GM18505 (cell line): Measurements from ENCODE around the gene CPD.

Experiments used
- ATAC-seq: cut with Tn5 transposase; IDR thresholded peaks from one replicate; pipeline ENCODE4 v1.9.1; 2021; ENCODE audit not compliant: unreplicated experiment
- POLR2A ChIP-seq: IDR thresholded peaks from 4 replicates; pipeline ENCODE4 v1.6.1; 2011; ENCODE audit warnings: borderline replicate concordance; ENCODE audit not compliant: insufficient read depth, insufficient read length; ENCODE audit errors: extremely low read depth

The CPD gene

DNA sequence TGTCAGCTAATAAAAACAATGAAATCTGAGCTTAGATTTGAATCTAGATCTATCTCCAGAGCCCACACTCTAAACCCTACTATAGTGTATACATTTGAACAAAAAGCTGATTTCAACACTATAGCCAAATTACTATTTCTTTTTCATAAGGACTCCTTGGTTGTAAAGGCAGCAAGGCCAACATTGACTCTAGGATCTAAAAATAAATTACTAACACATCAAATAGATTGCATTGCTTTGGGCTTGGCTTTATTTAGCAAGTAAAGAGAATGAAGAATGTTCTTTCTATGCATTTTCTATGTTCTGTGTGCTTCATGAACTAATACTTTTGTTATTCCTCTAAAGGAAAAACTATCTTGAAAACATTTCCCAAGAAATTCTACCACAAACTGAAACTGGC, 103.8 kb downstream of the CPD start:
- TF ChIP-seq POLR2A = no peak
- no peak for ATAC-seq

DNA sequence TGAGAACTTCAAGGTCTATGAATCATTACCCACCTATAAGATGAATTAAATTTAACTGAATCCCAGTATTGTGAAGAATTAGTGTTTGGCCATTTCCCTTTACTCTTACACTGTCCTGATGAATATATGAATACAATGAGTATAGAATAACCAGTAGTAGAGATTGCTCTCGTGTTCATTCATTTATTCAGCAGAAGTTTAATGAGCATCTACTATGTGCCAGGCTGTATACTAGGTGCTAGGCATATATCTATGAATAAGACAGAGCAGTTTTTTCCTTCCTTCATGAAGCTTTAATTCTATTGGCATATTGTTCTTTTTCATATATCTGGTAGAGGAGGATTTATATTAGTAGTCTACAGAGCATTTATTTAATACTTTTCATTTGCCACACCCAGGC, 104.4 kb downstream of the CPD start:
- no peak for ATAC-seq
- TF ChIP-seq POLR2A = no peak

DNA sequence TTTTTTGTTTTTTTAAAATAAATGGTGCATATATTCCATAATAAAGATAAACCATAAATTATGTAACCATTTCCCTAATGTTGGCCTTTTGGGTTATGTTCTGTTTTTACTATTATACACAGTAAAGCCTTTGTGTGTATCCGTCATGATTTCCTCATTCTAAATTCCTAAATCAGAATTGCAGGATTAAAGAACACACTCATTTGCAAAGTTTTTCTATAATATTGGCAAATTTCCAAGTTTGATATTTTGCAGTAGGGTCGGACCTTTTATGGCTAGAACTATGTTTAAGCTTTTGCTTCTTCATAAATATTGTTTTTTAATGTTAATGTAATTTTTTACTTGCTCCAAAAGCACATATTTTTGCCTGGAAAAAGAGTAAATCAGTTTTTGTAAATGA, 115.1 kb downstream of the CPD start:
- TF ChIP-seq POLR2A = no peak
- no peak for ATAC-seq

- no peak for TF ChIP-seq POLR2A
- no peak for ATAC-seq
Measured at GRCh38 chr17:30495586-30495985, 116.9 kb downstream of the CPD start.

DNA sequence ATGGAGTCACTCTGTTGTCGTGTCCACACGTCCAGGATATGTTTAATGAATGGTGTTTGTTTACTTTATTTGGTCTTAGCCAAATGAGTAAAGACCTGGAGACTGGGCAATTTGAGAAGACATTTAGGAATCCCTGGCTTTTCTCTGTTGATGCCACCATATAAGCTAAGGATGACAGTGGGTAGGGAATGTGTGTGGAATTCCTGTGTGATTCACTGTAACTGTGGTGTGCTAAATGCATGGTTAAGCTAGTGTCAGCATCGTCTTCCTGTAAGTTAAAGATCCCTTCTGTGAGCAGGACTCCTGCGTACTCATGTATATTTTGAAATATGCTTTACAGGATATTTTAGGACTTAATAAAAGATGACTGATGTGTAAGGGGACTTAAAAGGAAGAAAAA, 124.8 kb downstream of the CPD start:
- ATAC-seq = no peak
- no peak for TF ChIP-seq POLR2A

GRCh38 chr17:30505868-30506417, 127.2 kb downstream of the CPD start:
- no peak for TF ChIP-seq POLR2A
- no peak for ATAC-seq

DNA sequence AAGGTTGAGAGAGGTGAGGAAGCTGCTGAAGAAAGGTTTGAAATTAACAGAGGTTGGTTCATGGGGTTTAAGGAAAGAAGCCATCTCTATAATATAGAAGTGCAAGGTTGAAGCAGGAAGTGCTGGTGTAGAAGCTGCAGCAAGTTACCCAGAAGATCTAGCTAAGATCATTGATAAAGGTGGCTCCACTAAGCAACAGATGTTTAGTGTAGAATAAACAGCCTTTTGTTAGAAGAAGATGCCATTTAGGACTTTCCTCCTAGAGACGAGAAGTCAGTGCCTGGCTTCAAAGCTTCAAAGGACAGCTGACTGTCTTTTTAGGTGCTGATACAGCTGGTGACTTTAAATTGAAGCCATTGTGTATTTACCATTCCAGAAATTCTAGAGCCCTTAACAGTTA, 127.8 kb downstream of the CPD start:
- ATAC-seq = no peak
- TF ChIP-seq POLR2A = no peak

- ATAC-seq = no peak
- no peak for TF ChIP-seq POLR2A
Measured at GRCh38 chr17:30513346-30513745, 134.6 kb downstream of the CPD start.

DNA sequence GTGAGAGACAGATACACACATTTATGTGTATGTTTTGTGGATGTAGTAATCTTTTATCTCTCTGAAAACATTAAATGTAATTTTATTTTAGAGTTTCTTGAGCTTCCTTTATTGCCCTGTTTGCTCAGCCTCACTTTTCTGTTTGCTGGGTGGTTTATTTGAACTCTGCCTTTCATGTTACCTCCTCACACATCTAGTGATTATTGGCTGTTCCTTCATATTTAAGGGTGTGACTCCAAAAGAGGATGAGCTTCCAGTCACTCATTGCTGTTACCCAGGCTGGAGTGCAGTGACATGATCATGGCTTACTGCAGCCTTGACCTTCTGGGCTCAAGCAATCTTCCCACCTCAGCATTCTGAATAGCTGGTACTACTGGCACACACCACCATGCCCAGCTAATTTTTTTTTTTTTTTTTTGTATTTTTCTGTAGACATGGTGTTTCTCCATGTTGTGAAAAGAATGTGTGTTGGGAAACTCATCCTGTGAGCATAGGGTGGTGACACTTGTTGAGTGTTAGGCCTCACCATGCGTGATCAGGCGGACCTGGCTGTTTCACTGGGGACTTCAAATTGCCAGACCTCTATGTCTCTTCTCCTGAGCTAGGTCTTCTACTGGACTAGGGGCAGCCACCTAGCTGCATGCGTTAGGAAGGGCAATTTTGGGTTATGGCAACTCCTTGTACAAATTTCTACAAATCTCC, 136.3 kb downstream of the CPD start:
- no peak for TF ChIP-seq POLR2A
- no peak for ATAC-seq

DNA sequence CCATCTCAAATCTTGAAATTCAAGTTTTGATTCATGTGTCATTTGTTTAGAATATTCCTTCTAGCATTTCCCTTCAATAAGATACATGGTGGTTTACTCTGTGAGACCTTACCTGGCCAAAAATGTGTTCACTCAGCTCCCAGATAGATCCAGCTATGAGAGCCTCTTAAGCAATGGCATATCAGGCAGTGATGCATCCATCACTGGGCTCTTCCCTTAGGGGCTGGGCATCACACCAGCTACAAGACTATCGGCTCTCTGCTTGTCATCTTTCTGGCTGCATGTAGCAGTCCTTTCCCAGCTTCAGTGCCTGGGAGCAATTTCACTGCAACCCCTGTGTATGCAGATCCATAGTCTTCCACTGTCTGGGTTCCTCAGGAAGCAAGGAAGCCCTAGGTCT, 139.1 kb downstream of the CPD start:
- ATAC-seq = no peak
- TF ChIP-seq POLR2A = no peak

DNA sequence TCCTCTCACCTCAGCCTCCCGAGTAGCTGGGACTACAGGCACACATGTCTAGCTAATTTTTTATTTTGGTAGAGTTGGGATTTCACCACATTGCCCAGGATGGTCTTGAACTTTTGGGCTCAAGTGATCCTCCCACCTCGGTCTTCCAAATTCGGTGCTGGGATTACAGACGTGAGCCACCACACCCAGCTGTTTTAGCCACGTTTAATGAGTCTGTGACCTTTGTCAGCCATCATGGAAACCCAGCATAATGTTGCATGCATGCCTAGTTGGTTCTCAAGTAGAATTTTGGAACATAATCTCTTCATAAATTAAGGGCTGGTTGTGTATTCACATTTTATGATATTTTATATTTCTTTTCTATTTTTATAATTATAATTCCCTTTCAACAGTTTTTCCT, 140.4 kb downstream of the CPD start:
- ATAC-seq = no peak
- TF ChIP-seq POLR2A = no peak
